Brain microvascular endothelial cell (primary cell): Measurements from ENCODE around the gene SIK1.

Experiments
- DNase-seq: peaks from one replicate; pipeline ENCODE4 v3.0.0-alpha.2; 2020
- H3K27ac ChIP-seq: fragments of 250-450 bp; sonication (Bioruptor Pico); 2 replicates; pipeline ENCODE4 v1.5.1; 2020; ENCODE audit warnings: mild to moderate bottlenecking, moderate library complexity
- H3K27me3 ChIP-seq: fragments of 250-450 bp; sonication (Bioruptor Pico); replicated peaks from 2 replicates; pipeline ENCODE4 v1.5.1; 2020; ENCODE audit warnings: mild to moderate bottlenecking
- H3K36me3 ChIP-seq: fragments of 250-450 bp; sonication (Bioruptor Pico); replicated peaks from 2 replicates; pipeline ENCODE4 v1.5.1; 2020; ENCODE audit warnings: mild to moderate bottlenecking
- H3K4me3 ChIP-seq: 2 replicates; pipeline ENCODE4 v1.5.1; 2011; ENCODE audit warnings: low read depth, mild to moderate bottlenecking, control low read depth, low read length, moderate library complexity
- in situ Hi-C: cut with HindIII; loops from 2 replicates; pipeline ENCODE4 v1.10.0; 2017; ENCODE audit warnings: low sequenced_read_pairs, low pct_ligation_motif_present
- TF ChIP-seq, protein P1 (sequence below): IDR thresholded peaks from 2 replicates; pipeline ENCODE4 v1.5.1; 2011; ENCODE audit warnings: low read depth, mild to moderate bottlenecking, moderate library complexity, low read length, control low read depth, inconsistent platforms; ENCODE audit errors: missing control alignments

Gene SIK1

DNA sequence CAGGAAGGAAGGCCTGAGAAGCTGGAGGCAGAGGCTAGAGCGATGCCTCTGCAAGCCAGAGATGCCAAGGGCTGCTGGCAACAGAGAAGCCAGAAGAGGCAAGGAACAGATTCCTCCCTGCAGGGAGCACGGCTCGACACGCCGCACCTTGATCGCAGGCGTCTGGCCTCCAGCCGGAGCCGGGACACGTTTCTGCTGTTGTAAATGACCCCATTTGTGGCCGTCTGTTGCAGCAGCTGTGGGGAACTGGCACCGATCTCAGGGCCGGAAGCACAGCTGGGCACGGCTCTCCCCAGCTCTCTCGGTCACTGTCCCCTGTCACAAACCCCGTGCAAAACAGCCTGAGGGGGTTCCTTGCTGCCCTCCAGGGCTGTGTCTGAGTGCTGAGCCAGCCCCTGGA is 59.6 kb downstream of the SIK1 start:
- TF ChIP-seq, protein P1, sequence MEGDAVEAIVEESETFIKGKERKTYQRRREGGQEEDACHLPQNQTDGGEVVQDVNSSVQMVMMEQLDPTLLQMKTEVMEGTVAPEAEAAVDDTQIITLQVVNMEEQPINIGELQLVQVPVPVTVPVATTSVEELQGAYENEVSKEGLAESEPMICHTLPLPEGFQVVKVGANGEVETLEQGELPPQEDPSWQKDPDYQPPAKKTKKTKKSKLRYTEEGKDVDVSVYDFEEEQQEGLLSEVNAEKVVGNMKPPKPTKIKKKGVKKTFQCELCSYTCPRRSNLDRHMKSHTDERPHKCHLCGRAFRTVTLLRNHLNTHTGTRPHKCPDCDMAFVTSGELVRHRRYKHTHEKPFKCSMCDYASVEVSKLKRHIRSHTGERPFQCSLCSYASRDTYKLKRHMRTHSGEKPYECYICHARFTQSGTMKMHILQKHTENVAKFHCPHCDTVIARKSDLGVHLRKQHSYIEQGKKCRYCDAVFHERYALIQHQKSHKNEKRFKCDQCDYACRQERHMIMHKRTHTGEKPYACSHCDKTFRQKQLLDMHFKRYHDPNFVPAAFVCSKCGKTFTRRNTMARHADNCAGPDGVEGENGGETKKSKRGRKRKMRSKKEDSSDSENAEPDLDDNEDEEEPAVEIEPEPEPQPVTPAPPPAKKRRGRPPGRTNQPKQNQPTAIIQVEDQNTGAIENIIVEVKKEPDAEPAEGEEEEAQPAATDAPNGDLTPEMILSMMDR: no peak
- Histone ChIP-seq H3K4me3 (no peak overlapping the region), H3K27ac (no peak overlapping the region), H3K27me3 (no peaks in the 10 kb centered on the region), H3K36me3 (no peaks in the 10 kb centered on the region)
- no peak for DNase-seq
- in situ Hi-C loops: no loop called here

DNA sequence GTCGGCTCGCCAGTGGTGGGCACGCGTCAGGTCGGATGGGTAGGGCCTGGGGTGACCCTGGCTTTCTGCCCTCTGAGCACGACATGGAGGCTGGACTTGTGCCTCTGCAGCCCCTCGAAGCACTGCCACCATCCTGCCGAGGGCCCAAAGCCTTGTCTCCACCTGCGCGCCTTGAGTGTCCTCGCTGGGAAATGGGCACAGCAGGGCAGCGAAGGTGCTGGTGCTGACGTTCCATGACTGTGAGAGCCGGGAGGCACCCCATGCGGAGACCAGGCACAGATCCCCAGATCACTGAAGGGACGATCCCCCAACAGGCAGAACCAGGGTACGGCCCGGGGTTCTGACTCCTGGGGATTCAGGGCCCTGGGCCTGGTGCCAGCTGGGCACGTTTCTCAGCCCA is 60.3 kb downstream of the SIK1 start:
- Histone ChIP-seq H3K27ac (no peak overlapping the region), H3K27me3 (no peaks in the 10 kb centered on the region), H3K36me3 (no peaks in the 10 kb centered on the region), H3K4me3 (no peak overlapping the region)
- DNase-seq: no peak
- TF ChIP-seq, protein P1: no peak
- in situ Hi-C loops: no loop called here

DNA sequence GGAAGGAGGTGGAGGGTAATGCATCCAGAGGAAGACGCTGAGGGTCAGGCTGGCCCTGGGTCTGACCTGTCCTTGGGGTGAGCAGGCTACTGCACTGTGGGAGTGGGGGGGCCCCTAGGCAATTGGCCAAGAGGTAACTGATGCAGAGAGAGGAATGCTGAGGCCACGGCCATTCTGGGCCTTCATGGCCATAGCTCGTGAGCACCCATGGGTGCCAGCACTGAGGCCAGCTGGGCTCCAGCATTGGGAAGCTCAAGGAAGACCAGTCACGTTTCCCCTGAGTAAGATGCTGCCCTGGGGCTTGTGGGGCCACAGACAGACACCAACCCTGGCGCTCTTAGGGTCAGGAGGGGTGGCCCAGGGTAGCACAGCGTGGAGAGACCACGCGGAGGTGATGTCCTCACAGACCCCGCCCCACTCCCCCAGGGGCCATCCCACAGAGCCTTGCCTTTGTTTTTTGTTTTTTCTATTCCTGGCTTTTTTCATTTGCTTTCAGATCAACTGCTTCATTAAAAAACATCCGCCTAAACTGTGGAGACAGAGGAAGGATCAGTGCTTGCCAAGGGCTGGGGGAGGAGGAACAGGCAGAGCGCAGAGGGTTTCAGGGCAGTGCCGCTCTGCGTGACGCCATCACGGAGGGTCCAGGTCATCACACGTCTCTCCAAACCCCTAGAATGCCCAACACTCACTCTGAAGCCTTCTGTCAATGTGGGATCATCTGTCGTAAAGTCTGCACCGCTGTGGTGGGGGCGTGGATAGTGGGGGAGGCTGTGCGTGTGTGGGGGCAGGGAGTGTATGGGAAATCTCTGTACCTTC is 61.1 kb downstream of the SIK1 start:
- in situ Hi-C loops: no loop called here
- H3K4me3 ChIP-seq: no peak overlapping the region
- no peak for DNase-seq
- TF ChIP-seq, protein P1: no peak
- no peaks in the 10 kb centered on the region for H3K27me3 ChIP-seq
- no peaks in the 10 kb centered on the region for H3K36me3 ChIP-seq
- H3K27ac ChIP-seq: no peak overlapping the region

DNA sequence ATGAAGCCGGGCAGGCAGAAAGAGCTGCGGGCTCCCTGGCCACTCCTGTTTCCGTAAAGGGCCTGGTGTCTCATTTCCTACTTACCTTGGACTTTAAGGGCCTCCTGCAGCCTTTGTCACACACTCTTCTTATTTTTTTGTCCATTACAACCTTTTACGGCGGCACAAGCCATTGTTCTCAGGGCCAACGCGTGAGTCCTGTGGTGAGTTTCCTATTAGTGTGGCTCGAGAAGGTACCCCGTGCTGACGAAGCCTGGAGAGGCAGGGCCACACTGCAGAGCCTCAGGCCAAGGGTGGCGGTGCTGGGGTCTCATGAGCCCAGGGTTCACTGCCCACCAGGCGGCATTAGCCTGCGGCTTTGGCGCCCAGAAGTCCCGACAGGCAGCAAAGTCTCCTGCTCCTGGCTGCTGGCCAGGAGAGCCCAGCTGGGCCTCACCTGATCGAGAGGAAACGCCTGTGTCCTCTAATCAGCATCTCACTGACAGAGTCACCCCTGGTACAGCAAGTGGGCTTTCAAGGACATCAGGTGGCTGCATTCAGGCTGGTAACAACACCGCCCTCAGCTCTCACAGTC is 62.0 kb downstream of the SIK1 start:
- no peaks in the 10 kb centered on the region for H3K36me3 ChIP-seq
- H3K27ac ChIP-seq: no peak overlapping the region
- in situ Hi-C loops: no loop called here
- no peaks in the 10 kb centered on the region for H3K27me3 ChIP-seq
- H3K4me3 ChIP-seq: no peak overlapping the region
- DNase-seq: no peak
- TF ChIP-seq, protein P1: no peak
